NCI-H82 treated with DMSO at 0.1 percent for 48 hours (cell line): ENCODE results near the gene RCL1.

ENCODE experiments used
- DNase-seq: peaks from one replicate; lab custom pipeline; 2025; ENCODE audit not compliant: unreplicated experiment; lab: John Stamatoyannopoulos, UW

RCL1 gene

DNA sequence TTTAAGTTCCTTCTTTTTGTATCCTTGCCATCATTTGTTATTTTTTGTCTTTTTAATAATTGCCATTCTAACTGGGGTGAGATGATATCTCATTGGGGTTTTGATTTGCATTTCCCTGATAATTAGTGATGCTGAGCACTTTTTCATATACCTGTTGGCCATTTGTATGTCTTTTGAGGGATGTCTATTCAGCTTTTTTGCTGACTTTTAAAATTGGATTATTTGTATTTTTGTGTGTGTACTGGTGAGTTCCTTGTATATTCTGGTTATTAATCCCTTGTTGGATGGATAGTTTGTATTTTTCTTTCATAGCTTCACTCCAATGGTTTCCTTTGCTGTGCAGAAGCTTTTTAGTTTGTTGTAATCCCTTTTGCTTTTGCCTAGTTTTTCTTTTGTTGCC is 19.1 kb downstream of the RCL1 start:
- no peak for DNase-seq

DNA sequence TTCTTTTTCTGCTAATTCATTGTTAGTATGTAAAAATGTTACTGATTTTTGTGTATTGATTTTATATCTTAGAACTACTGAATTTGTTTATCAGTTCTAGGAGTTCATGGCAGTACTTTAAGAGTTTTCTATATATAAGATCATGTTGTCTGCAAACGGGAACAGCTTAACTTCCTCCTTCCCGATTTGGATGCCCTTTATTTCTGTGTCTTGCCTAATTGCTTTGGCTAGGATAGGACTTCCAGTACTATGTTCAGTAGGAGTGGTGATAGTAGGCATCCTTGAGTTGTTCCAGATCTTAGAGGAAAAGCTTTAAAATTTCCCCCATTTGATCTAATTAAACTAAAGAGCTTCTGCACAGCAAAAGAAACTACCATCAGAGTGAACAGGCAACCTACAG is 20.1 kb downstream of the RCL1 start:
- no peak for DNase-seq

DNA sequence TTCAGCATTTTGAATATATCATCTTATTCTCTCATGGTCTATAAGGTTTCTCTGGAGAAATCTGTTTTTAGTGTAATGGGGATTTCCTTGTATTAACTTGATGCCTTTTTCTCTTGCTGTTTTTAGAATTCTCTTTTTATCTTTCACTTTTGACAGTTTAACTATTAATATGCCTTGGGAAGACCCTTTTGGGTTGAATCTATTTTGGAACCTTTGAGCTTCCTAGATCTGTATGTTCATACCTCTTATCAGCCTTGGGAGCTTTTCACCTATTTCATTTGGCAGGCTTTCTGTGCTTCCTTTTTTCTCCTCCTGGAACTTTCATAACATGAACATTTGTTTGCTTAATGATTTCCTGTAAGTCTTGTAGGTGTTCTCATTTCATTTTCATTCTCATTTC is 22.2 kb downstream of the RCL1 start:
- DNase-seq: no peak

DNA sequence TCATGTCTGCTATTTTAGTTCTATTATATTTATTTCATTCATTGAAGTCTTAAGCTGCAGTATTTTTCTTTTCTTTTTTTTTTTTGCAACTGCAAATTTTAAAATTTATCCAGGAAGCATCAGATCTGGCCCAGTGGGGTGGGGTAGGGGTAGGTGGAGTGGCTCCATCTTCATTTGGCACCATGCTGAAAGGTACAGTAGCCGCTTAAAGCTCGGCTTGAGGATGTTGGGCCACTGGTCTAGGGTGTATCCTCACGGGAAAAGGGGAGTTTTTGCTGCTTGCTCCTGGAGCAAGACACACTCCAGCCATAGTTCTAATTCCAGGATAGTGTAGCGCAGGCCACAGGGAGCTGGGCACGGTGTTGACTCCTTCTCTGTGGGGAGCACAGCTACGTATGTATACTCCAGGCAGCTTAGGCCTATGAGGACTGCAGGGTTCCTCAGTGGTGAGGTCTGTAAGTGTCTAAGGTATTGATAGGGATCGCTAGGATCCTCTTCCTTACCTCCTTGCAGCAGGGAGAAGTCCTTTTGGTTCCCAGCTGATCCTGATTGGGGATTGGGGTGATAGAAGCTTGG is 22.7 kb downstream of the RCL1 start:
- DNase-seq: no peak

- no peak for DNase-seq
Observed at GRCh38 chr9:4820168-4820567, 27.4 kb downstream of the RCL1 start.

- DNase-seq: no peak
Observed at GRCh38 chr9:4821133-4821532, 28.4 kb downstream of the RCL1 start.

DNA sequence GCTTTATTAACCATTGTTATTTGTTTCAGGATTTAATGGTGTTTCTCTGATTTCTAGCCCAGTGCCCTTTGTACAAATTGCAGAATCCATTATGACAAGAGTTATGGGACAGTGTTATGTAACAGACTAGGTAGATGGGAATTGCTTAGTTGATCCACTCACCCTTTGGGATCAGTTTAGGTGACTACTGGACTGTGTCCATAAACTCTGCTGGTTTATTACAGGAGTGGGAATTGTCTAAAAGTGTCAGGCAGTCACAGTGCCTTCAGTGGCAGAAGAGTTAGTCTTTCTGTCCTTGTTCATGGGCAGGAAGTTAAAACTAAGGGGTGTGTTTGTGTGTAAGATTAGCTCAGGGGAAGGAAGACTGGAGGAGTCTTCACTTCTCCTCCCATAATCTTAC is 29.3 kb downstream of the RCL1 start:
- DNase-seq: no peak

DNA sequence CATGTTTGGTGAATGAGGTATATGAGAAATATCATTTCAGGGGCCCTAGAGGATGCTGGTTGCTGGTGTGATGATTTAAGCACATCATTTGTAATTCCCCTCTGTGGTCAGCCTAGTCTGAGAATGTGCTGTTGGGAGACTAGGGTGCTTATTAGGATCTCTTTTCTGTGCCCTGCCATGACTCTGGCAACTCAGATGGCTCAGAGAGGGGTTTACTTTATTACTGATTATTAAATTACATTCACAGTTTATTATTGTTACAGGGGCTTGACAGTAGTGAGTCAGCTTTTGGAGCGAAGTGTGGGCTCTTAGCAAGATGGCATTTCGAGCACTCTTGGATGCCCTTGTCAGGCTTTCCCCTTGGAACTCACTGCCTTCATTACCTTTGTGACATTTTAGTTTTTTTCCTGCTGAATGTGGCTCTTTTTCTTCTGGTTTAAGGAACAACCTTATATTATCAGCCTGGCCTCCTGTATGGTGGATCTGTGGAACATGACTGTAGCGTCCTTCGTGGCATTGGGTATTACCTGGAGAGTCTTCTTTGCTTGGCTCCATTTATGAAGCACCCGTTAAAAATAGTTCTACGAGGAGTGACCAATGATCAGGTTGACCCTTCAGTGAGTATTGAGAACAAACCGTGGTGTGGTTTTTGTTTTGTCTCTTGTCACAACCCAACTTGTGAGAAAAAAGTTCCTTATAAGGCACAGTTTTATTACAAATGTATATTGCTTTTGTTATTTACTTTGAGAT is 33.8 kb downstream of the RCL1 start:
- DNase-seq: no peak

- no peak for DNase-seq
Observed at GRCh38 chr9:4827224-4827623, 34.5 kb downstream of the RCL1 start.

DNA sequence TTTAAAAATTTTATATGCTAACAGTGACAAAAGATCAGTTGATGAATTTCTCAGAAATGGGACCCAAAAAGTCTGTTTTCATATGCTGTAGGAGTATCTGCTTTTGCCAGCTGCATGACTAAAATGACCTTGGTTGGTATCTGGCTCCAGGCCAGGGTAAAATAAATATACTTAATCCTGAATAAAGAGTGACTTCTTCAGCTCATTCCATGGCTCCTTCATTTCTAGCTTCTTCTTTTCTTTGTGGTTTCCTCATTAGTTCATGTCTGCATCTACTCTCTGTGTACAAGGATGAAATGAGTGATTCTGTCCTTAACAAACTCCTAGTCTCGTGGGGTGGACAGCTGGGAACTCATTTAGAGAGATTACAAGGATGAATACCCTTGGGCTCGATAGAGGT is 36.0 kb downstream of the RCL1 start:
- no peak for DNase-seq

GRCh38 chr9:4829969-4830368 is 37.2 kb downstream of the RCL1 start:
- no peak for DNase-seq

- no peak for DNase-seq
Observed at GRCh38 chr9:4830699-4831098, 38.0 kb downstream of the RCL1 start.

- no peak for DNase-seq
Observed at GRCh38 chr9:4831119-4831518, 38.4 kb downstream of the RCL1 start.

DNA sequence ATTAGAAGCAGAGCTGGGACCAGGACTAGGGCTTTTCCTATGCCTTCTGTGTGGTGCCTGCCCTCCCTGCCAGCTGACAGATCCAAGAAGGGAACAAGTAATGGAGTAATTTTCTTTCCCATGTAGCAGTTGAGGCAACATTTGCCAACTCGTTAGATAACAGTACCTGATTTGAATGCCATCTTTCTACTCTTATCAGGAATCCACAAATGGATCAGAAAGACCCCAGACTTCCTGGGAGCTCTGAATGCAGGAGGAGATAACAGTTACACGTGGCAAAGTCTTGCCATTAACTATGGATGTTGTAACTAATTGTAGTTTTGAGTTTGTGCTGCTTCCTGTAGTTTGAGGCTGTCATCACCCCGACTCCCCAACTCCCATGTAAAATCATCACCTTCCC is 39.2 kb downstream of the RCL1 start:
- no peak for DNase-seq

DNA sequence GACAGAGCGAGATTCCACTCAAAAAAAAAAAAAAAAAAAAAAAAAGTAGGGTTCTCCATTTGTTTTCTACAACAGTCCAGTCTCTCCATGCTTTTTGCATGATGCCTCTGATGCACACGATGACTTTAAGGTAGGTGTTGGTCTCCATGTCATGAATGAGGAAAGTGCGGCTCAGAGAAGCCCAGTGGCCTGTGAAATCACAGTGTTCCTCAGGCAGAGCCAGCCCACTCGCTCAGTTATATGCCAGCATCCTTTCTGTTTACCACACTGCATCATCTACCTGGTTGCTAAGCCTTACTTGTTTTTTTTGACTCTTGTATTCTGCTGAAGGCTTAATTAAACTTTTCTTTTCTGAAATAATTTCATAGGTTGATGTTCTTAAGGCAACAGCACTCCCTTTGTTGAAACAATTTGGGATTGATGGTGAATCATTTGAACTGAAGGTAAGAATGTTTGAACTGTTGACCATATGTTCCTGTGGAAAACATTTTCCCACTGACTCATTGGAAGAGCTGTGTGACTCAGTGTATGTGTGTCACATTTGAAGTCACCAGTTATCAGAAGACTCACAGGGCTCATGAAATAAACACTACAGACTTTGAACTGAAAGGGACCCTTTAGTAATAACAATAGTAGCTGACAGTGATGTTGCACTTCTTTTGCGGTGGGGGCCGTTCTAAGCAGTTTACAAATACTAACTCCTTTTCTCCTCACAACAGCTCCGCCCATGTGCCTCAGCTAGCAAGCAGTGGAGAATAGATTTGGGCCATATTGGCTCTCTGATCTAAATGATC is 40.2 kb downstream of the RCL1 start:
- no peak for DNase-seq

DNA sequence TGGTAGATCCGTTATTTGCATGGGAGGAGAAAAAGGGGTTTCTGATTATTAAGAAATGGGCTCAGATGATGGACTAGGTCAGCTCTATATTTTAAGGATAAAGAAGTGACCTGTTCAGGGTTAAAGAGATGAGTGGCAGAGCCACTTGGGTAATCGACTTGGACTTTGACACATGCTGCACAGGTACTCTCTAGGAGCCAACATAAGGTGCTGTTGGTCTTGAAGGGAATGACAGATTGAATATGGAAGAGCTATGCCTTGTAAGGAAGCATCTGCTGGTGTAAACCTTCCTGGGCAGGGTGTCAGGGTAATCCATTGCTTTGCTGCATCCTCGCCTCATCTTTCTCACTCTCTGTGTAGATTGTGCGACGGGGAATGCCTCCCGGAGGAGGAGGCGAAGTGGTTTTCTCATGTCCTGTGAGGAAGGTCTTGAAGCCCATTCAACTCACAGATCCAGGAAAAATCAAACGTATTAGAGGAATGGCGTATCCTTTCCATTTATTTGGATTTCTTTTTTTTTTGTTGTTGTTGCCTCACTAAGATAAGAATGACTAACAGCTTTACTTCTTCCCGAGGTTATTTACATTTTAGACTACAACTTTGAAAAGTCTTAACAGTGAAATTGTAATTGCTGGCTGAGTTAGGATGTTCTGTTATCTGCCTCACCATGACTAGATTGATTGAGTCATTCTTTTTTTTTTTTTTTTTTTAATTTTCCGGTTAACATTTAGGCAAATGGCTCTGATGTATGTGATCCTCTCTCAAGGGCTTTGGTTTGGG is 41.2 kb downstream of the RCL1 start:
- no peak for DNase-seq

DNA sequence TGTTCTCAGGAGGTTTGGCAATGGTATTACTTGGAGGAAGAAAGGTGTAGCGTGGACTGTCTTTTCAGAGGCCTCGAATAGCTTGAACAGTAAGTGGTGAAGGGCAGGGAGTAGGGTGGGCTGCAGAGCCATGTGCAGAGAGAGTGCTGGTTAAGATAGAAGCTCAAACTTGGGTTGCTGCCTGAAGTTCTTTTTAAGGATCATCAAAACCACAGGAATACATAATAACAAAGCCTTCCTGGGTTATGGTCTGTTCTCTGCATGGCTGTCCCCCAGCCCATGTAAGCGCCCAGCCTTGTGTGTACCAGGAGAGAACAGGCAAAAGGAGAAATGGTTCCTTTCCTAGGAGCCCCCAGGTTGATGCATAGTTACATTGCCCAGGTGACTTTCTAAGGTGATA is 43.9 kb downstream of the RCL1 start:
- no peak for DNase-seq

DNA sequence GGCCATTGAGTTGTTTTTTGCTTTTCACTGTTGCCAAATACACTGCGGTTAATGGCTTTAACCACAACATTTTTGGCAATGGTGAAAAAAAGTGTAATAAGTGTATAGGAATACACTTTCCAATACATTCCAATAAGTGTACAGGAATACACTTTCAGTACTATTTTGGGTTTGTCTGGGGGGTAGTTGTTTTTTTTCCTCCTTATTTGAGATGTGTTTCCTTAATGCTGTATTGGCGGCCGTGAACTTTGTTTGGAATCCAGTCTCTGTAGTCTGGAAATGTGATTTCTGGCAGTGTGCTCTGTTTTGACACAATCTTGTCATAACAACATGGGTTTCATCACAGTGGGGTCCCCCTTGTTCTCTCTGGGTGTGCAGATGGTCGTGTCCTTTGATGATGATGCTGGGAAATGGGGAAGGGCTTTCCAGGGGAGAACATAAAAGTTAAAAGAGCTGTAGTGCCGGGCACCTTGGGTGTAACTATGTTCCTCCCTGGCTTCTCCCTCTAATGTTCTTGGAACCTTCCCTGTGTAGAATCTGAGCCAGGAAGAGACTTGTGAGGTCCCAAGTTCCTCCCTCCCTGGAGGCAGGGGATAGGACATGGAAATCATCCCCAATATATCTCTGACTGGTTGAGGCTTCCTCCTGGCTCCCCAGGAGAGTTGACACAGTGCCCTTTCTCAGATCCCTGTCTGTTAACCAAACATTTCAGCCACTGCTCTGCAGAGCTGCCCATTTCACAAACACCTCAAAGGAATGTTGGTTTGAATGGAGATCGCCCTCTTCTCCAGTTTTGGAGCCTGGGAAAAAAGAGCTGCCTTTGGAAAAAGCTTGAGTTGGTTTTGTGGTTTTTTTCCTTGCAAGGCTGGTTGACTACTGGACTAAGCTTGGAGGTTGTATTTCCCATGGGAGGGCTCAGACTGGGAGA is 44.8 kb downstream of the RCL1 start:
- DNase-seq: no peak

- no peak for DNase-seq
Observed at GRCh38 chr9:4838189-4838546, 45.4 kb downstream of the RCL1 start.

- DNase-seq: no peak
Observed at GRCh38 chr9:4839470-4839912, 46.7 kb downstream of the RCL1 start.
